ENCODE measurements around the gene NEK1. TPM values are rescaled to one million over a fixed set of nuclear protein-coding genes. Genes with fewer than 3 reads are reported as not detected.

NEK1 gene
- polyA plus RNA-seq, 1 of the 3 experiments (the other 2 are of a cell fraction), result 2.0 TPM

DNA sequence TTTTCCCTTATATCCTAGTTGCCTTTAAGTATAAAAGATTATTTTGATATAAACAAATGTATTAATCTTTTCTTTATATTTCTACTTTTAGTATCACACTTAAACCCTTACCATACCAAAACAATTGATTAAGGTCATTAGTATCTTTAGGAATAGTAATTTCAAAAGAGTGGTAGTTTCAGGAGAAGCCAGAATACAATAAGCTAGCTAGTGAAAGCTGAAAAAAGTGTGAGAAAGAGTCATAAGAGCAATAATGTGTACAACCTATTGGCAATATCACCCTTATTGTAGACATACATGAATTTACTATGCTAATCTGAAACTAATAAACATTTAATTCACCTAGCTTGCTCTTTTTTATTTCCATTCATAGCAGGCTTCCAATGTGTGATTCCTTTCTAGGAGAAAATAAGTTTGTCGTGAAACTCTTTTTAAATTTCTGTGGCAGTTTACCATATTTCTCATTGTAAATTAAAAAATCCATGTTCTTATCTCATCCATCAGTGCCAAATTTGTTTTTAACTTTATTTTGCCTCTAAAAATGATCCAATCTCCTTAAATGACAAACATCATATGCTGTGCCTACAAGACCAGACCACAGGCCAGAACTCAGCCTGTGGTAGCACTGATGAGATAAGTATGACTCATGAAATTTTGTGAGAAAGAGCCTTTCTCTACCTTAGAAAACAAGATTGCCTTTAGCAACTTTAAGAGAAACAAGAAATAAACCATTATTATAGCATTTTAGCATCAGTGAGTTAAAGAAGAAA lies 8.1 kb downstream of the NEK1 start (continued):
- TF ChIP-seq RFX5 (IDR thresholded peaks at IDR 0.05; ENCODE audit: low read length) (no peak), POLR2AphosphoS5 (IDR thresholded peaks at IDR 0.05; ENCODE audit: low read depth, low read length) (peak; percentile 22; the same call in 1 of the 2 replicates), CHD2 (IDR thresholded peaks at IDR 0.05; ENCODE audit: low read length, partially characterized antibody) (peak; percentile 58)

DNA sequence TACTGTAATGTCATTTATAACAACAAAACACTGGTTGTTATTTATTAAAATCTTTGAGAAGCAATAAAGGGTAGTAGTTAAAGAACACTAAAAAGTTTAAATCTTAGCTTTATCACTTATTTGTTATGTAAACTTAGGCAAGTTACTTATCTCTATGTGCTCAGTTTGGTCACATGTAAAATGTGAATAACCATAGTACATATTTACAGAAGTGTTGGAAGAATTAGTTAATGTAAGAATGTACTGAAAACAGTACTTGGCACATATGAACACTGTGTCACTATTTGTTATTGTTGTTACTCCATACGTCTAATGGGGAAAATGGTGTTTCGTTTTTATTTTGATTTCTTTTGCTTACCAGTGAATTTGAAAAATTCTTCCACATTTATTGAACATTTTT lies 9.1 kb downstream of the NEK1 start:
- H3K36me3 ChIP-seq (replicated peaks in 1 of 2; ENCODE audit: control insufficient read depth in 1 of 2, insufficient read depth in 2 of 2, low read length in 1 of 2), result peaks cover 13 to 19% of the 10 kb centered on the region in 2 experiments
- ChIA-PET POLR2A (no interaction called here), CTCF (interaction anchor here (2.1 kb wide), 1 partner anchor 10 kb away, joined by 7 read pairs; no protein-coding TSS in a partner anchor)
- no peak for DNase-seq
- no peaks in the 10 kb centered on the region for H4K20me1 ChIP-seq (ENCODE audit: insufficient read depth)
- H3K27ac ChIP-seq (ENCODE audit: low read depth in 2 of 2, low read length in 1 of 2), result no peak overlapping the region
- no peak overlapping the region for H2AFZ ChIP-seq (ENCODE audit: low read depth)
- no peak overlapping the region for H3K4me3 ChIP-seq (ENCODE audit: low read depth in 2 of 2, low read length in 1 of 2)
- no peaks in the 10 kb centered on the region for H3K9me3 ChIP-seq
- no peak overlapping the region for H3K9ac ChIP-seq
- TF ChIP-seq TCF12 (IDR thresholded peaks at IDR 0.05) (no peak), CHD2 (IDR thresholded peaks at IDR 0.05; ENCODE audit: low read length, partially characterized antibody) (no peak), EZH2phosphoT487 (IDR thresholded peaks at IDR 0.05; ENCODE audit: borderline replicate concordance, low read depth) (no peak)
- H3K4me1 ChIP-seq (ENCODE audit: control insufficient read depth in 1 of 2, insufficient read depth in 2 of 2, low read depth in 1 of 2, low read length in 1 of 2), result peaks cover 0 to 19% of the 10 kb centered on the region in 2 experiments; a peak in 3 of 4 replicates
- no peak overlapping the region for H3K4me2 ChIP-seq
- no peaks in the 10 kb centered on the region for H3K9me2 ChIP-seq
- 97% methylated on average over 2 of the region's 2 CpGs for WGBS (ENCODE audit: low lambda C conversion rate)
- peaks cover 18% of the 10 kb centered on the region for H3K79me2 ChIP-seq (ENCODE audit: insufficient read depth)
- no peaks in the 10 kb centered on the region for H3K27me3 ChIP-seq (ENCODE audit: insufficient read depth)
- H3F3A ChIP-seq (replicated peaks; ENCODE audit: insufficient read depth), result peaks cover 22% of the 10 kb centered on the region

DNA sequence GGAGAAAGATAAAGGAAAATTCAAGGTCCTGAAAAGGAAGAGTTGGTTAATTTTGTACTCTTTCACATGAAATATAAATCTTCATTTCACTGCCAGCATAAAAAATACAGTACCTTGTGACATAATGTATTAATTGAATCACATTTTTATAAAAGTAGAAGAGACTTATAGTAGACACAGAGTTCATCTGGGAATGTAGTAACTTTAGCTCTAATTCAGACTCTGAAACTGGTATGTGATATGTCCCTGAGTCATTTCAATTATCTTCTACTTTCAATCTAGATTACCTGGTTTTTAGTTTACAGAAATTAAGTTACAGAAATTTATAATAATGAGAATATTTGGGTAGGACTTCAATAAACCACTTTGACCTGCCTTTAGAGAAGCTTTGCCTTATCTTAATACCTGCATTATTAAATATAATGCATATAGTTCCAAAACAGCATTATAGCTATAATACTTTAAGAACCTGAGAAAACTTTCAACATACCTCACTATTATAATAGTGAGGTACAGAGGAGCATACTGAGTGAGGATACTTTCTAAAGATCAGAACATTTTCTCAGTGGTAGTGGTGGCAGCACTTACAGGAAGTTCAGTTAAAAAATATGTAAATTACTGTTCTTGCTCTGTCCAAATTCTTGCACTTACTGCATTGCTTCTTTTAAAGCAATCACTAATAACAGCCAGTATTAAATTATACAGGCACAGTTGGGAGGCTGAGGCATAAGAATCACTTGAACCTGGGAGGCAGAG lies 11.2 kb downstream of the NEK1 start:
- Histone ChIP-seq H3K27me3 (ENCODE audit: insufficient read depth) (no peaks in the 10 kb centered on the region), H3K4me3 (ENCODE audit: low read depth in 2 of 2, low read length in 1 of 2) (no peak overlapping the region), H3K9me2 (no peaks in the 10 kb centered on the region), H3K4me1 (ENCODE audit: control insufficient read depth in 1 of 2, insufficient read depth in 2 of 2, low read depth in 1 of 2, low read length in 1 of 2) (peaks cover 0 to 18% of the 10 kb centered on the region in 2 experiments; a peak in 3 of 4 replicates), H3K27ac (ENCODE audit: low read depth in 2 of 2, low read length in 1 of 2) (no peak overlapping the region), H3F3A (replicated peaks; ENCODE audit: insufficient read depth) (peaks cover 26% of the 10 kb centered on the region), H4K20me1 (ENCODE audit: insufficient read depth) (no peaks in the 10 kb centered on the region), H3K79me2 (ENCODE audit: insufficient read depth) (peaks cover 11% of the 10 kb centered on the region), H2AFZ (ENCODE audit: low read depth) (no peak overlapping the region), H3K4me2 (no peak overlapping the region), H3K9me3 (no peaks in the 10 kb centered on the region), H3K9ac (no peak overlapping the region), H3K36me3 (replicated peaks in 1 of 2; ENCODE audit: control insufficient read depth in 1 of 2, insufficient read depth in 2 of 2, low read length in 1 of 2) (peaks cover 19% of the 10 kb centered on the region in 2 experiments)
- CTCF ChIA-PET, result interaction anchor here (1.8 kb wide), 1 partner anchor 12 kb away, joined by 7 read pairs; no protein-coding TSS in a partner anchor
- POLR2A ChIA-PET, result no interaction called here
- TF ChIP-seq TCF12 (IDR thresholded peaks at IDR 0.05) (no peak), RCOR1 (IDR thresholded peaks at IDR 0.05; ENCODE audit: low read length) (no peak), CHD2 (IDR thresholded peaks at IDR 0.05; ENCODE audit: low read length, partially characterized antibody) (no peak), NFIC (IDR thresholded peaks at IDR 0.05; ENCODE audit: borderline replicate concordance) (no peak), NRF1 (IDR thresholded peaks at IDR 0.05; ENCODE audit: low read depth, low read length) (no peak)
- TF ChIP-seq, protein P1, sequence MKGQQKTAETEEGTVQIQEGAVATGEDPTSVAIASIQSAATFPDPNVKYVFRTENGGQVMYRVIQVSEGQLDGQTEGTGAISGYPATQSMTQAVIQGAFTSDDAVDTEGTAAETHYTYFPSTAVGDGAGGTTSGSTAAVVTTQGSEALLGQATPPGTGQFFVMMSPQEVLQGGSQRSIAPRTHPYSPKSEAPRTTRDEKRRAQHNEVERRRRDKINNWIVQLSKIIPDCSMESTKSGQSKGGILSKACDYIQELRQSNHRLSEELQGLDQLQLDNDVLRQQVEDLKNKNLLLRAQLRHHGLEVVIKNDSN (IDR thresholded peaks at IDR 0.05; ENCODE audit: borderline replicate concordance, low read depth), result no peak
- TF ChIP-seq, protein P2, sequence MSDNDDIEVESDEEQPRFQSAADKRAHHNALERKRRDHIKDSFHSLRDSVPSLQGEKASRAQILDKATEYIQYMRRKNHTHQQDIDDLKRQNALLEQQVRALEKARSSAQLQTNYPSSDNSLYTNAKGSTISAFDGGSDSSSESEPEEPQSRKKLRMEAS (IDR thresholded peaks at IDR 0.05; ENCODE audit: low read depth), result no peak
- TF ChIP-seq, protein P3, sequence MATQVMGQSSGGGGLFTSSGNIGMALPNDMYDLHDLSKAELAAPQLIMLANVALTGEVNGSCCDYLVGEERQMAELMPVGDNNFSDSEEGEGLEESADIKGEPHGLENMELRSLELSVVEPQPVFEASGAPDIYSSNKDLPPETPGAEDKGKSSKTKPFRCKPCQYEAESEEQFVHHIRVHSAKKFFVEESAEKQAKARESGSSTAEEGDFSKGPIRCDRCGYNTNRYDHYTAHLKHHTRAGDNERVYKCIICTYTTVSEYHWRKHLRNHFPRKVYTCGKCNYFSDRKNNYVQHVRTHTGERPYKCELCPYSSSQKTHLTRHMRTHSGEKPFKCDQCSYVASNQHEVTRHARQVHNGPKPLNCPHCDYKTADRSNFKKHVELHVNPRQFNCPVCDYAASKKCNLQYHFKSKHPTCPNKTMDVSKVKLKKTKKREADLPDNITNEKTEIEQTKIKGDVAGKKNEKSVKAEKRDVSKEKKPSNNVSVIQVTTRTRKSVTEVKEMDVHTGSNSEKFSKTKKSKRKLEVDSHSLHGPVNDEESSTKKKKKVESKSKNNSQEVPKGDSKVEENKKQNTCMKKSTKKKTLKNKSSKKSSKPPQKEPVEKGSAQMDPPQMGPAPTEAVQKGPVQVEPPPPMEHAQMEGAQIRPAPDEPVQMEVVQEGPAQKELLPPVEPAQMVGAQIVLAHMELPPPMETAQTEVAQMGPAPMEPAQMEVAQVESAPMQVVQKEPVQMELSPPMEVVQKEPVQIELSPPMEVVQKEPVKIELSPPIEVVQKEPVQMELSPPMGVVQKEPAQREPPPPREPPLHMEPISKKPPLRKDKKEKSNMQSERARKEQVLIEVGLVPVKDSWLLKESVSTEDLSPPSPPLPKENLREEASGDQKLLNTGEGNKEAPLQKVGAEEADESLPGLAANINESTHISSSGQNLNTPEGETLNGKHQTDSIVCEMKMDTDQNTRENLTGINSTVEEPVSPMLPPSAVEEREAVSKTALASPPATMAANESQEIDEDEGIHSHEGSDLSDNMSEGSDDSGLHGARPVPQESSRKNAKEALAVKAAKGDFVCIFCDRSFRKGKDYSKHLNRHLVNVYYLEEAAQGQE (IDR thresholded peaks at IDR 0.05; ENCODE audit: low read depth, low read length), result no peak
- DNase-seq, result no peak
